ENCODE data around the gene AGO3.
A peak's percentile ranks its signal among the peaks of the same experiment; 100 is the strongest.
"Not testable (repeated sequence)": the region's sequence is repeated elsewhere in the genome, so short reads cannot be mapped to it uniquely, and the experiment has no call there.

AGO3 gene

DNA sequence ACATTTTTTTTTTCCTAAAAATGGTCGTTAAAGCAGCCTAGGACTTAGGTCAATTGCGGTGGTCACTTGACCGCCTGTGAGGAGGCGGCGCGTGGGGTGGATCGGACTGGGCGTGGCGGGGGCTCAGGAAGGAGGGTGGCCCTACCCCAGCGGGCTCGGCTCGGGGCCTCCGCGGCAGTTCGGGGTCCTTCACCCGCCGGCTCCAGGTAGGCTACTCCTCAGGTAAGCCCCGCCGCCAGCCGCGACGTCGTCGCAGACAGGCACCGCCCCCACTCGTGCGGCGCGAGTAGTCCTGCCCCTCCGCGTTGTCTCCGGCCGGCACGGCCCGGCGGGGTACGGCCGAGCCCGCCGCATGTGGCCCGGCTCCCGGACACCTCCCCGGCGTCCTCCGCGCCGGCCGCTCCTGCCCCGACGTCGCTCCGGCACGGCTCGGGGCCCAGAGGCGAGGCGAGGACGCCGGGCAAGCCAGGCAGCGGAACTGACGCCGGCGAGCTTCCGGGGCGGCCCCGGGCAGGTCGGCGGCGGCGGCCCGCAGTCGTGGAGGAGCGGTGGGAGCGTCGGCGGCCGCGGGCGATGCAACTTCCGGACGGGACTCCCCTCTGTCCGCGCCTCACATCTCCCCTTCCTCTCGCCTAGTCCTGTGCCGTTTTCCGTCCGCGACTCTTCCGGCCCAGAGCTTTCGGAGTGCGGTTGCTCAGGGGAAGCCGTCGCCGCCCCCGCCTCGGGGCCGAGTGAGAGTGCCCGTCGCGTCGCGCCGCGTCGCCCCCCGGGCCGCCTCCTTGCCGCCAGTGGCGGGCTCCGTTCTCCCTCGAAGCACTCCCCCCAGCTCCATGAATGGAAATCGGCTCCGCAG, at the start of gene AGO3:
Gene AGO3, plus strand, starts transcription at position 513 of the 853 bp plus-strand sequence. Its CDS starts 322 bp downstream, at position 835.
- peak; percentile 82 for DNase-seq

DNA sequence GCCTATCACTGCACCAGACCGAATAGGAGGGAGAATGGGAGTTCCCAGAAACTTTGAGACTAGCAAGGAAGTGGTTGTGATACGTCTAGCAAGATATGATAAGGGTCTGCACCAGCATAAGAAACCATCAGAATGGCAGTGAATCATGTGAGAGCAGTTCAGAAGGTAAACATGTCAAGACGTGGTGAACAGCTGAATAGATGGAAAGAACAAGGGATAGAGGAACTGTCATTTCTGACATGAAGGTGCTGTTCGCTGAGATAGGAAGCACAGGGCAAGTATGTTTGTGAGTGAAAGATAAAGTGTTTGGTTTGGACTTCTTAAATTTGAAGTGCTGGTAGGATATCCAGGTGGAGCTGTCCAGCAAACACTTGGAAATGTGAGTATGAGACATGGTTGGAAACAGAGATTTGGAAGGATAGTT, 49.0 kb upstream of the AGO3 start:
- no peak for DNase-seq

GRCh38 chr1:35882586-35882944, 48.3 kb upstream of the AGO3 start:
- no peak for DNase-seq

DNA sequence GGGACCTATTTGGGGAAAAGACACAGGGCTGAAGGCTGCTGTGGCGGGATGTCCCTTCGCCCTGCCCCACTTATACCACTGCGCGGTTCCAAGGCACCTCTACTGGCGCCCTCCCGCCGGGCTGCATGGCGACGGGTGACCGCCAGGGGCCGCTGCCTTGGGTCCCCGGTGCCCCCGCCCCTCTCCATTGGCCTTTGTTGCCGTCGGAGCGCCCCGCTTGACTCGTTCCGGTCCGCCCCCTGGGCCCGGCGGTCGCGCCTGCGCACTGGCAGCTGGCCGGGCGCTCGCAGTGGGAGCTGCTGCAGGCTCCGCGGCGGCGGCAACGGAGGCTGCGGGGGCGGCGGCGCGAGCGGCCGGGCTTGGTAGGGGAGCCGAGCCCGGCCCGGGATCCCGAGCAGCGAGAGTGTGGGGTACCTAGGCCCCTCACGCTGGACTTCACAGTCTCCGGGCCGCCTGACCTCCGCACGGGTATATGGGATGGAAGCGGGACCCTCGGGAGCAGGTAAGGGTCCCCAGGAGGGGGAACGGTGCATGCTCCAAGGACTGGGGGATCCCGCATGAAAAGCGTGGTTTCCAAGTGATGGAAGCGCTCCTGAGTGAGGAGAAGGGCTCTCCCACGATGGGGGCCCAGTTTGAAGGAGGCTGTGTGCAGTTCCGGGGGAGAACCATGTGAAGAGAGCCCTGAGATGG, 47.8 kb upstream of the AGO3 start, which contains the start of gene AGO1:
Gene AGO1, plus strand, starts transcription at position 265 of the 690 bp plus-strand sequence. Its CDS starts 213 bp downstream, at position 478.
- peak; percentile 84 for DNase-seq

- DNase-seq: no peak
These were observed 47.2 kb upstream of the AGO3 start for GRCh38 chr1:35883635-35884101.

GRCh38 chr1:35884934-35885333, 46.0 kb upstream of the AGO3 start:
- DNase-seq: no peak

- DNase-seq: no peak
These were observed 44.8 kb upstream of the AGO3 start for GRCh38 chr1:35885961-35886558.

GRCh38 chr1:35886577-35887431, 44.1 kb upstream of the AGO3 start:
- DNase-seq: no peak

- no peak for DNase-seq
These were observed 43.4 kb upstream of the AGO3 start for GRCh38 chr1:35887508-35887907.

DNA sequence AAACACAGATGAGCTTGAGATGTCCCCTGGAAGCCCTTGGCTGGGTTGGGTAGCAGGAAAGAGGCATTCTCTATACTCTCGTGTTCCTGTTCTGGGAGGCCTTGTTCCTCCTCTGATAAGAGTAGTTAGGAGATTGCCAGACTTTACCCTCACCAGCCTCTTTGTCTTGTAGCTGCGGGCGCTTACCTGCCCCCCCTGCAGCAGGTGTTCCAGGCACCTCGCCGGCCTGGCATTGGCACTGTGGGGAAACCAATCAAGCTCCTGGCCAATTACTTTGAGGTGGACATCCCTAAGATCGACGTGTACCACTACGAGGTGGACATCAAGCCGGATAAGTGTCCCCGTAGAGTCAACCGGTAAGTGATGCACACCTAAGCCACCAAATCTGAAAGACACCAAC, 42.6 kb upstream of the AGO3 start:
- DNase-seq: no peak

- not testable (repeated sequence) for DNase-seq
These were observed 41.9 kb upstream of the AGO3 start for GRCh38 chr1:35888981-35889380.

DNA sequence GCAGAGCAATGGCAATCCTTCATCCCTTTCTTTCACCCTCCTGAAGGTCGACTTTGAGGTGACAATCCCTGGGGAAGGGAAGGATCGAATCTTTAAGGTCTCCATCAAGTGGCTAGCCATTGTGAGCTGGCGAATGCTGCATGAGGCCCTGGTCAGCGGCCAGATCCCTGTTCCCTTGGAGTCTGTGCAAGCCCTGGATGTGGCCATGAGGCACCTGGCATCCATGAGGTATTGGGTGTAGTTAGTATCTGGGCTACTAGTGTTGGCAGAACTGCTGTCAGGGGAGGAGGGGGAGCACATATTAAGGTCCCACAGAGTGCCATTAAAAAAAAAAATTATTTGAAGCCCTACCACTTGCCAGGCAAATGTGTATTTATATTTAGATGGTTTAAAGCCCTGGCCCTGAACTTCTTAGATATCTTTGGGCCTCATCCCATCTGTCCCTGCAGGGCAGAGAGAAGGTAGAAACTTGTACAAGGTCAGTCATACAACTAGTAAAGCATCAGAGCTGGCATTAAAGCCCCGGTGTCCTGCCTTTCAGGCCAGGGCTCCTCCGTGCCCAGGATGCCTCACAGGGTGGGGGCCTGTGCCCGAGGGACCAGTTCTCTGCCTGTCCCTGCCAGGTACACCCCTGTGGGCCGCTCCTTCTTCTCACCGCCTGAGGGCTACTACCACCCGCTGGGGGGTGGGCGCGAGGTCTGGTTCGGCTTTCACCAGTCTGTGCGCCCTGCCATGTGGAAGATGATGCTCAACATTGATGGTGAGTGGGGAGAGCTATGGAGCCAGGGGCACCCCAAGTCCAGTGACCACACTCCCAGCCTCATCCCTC, 37.6 kb upstream of the AGO3 start:
- DNase-seq: no peak

GRCh38 chr1:35894183-35894582, 36.7 kb upstream of the AGO3 start:
- DNase-seq: peak; percentile 20

GRCh38 chr1:35894656-35895055, 36.2 kb upstream of the AGO3 start:
- DNase-seq: no peak

- DNase-seq: no peak
These were observed 31.0 kb upstream of the AGO3 start for GRCh38 chr1:35899941-35900340.

- DNase-seq: no peak
These were observed 29.7 kb upstream of the AGO3 start for GRCh38 chr1:35901235-35901634.

- no peak for DNase-seq
These were observed 28.2 kb upstream of the AGO3 start for GRCh38 chr1:35902671-35903070.

- no peak for DNase-seq
These were observed 16.2 kb upstream of the AGO3 start for GRCh38 chr1:35914717-35915116.

- no peak for DNase-seq
These were observed 15.2 kb upstream of the AGO3 start for GRCh38 chr1:35915693-35916092.

DNA sequence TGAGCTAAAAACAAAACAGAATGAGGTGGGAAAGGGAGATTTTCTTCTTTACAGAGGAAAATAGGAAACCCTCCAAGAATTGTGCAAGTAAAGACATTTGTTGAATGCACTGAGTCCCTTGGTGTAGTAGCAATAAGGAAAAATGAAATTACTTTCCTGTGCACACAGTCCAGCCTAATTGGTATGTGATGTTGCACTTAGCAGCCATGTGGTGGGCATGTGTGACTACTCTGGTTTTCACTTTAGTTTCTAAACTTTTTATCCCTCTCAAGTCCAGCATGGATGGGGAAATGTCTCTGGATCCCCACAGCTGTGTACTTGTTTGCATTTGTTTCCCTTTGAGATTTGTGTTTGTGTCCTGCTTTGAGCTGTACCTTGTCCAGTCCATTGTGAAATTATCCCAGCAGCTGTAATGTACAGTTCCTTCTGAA, 7.1 kb upstream of the AGO3 start:
- no peak for DNase-seq

- no peak for DNase-seq
These were observed 6.1 kb upstream of the AGO3 start for GRCh38 chr1:35924838-35925237.

DNA sequence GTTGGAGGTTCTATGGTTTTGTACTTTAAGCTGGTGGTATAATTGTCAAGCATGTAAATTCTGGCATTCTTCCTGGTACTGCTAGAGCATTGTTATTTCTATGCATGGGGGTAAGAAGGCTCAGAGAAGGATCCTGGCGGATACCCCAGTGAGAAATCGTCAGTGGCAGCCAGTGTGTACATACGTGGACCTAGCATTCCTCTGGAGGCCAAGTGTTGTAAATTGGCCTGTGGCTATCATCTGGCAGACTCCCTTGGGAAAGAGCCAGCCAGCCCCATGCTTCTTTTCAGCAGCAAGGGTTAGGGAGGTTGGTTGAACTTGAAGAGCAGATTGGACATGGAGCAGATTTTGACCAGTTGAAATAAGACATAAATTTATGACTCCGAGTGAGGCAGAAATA, 5.2 kb upstream of the AGO3 start:
- DNase-seq: peak; percentile 29
